H1 (cell line): Measurements from ENCODE around the gene ENTPD6. TPM values are rescaled to one million over a fixed set of nuclear protein-coding genes. Genes with fewer than 3 reads are reported as not detected.

Experiments used
- ATF3 ChIP-seq: IDR thresholded peaks from 2 replicates; pipeline ENCODE4 v1.6.1; 2011; ENCODE audit warnings: low read depth, mild to moderate bottlenecking, low read length; ENCODE audit not compliant: insufficient read depth
- BACH1 ChIP-seq: IDR thresholded peaks from 2 replicates; pipeline ENCODE4 v1.6.1; 2012; ENCODE audit warnings: low read length, improper control_type of control experiment
- HDAC2 ChIP-seq, 2 experiments: fragments of 300-600 bp in 1 of 2; sonication (generic) in 1 of 2; IDR thresholded peaks; 2 replicates each; pipeline ENCODE4 v1.6.1; 2011 to 2012; ENCODE audit warnings: low read depth in 2 of 2, low read length in 2 of 2, mild to moderate bottlenecking in 2 of 2, moderate library complexity in 2 of 2, borderline replicate concordance in 1 of 2, inconsistent platforms in 1 of 2
- JUN ChIP-seq: IDR thresholded peaks from 2 replicates; pipeline ENCODE4 v1.6.1; 2011; ENCODE audit warnings: low read depth, mild to moderate bottlenecking, improper control_type of control experiment, low read length
- polyA plus RNA-seq, 7 experiments: library from polyadenylated mRNA; depleted of rRNA in 3 of 7; stranded (reverse) in 5 of 7; unstranded in 2 of 7; fragments of >200 nt in 5 of 7; fragments of 200-250 nt in 2 of 7; gene quantifications; 1 replicate in 5 of 7; 2 replicates in 1 of 7; 4 replicates in 1 of 7; pipeline versions ENCODE4 v1.2.1 to v1.2.3, GENCODE V29; 2011 to 2013; ENCODE audit warnings: missing spikeins in 2 of 7, mixed read lengths in 2 of 7
- total RNA-seq: library from RNA; stranded (reverse); fragmentation: NEBNext Ultra II Directional; extraction: Animal tissue kit (Norgen Biotek cat#: 25700); gene quantifications from 2 replicates; pipeline ENCODE4 v1.2.1, GENCODE V29; 2021

The ENTPD6 gene
- total and polyA plus RNA-seq, 2 of the 8 experiments (the other 6 are each of a cell fraction or from before 2014, with no cell fraction given) = 47.8 to 57.3 TPM

GRCh38 chr20:25207149-25207959 is 11.8 kb downstream of the ENTPD6 start (continued):
- TF ChIP-seq BACH1 (no peak), HDAC2 (IDR thresholded peaks at IDR 0.05; ENCODE audit: borderline replicate concordance in 1 of 2, low read depth in 2 of 2, low read length in 2 of 2) (no peak), ATF3 (no peak), JUN (no peak)
